PFSK-1 (cell line): ENCODE data around the gene CAMSAP2.

Experiments used
- POLR2AphosphoS5 ChIP-seq: IDR thresholded peaks from 2 replicates; pipeline ENCODE4 v1.6.1; 2012; ENCODE audit warnings: low read depth, mild to moderate bottlenecking, control low read depth, low read length, moderate library complexity
- SIN3A ChIP-seq: IDR thresholded peaks from 2 replicates; pipeline ENCODE4 v1.6.1; 2012; ENCODE audit warnings: mild to moderate bottlenecking, low read length, moderate library complexity, borderline replicate concordance; ENCODE audit not compliant: insufficient read depth
- TAF1 ChIP-seq: IDR thresholded peaks from 2 replicates; pipeline ENCODE4 v1.6.1; 2012; ENCODE audit warnings: low read length, control low read depth, borderline replicate concordance; ENCODE audit not compliant: insufficient read depth
- TF ChIP-seq, protein P1 (sequence below), 2 experiments: IDR thresholded peaks; 2 replicates each; pipeline versions ENCODE4 v1.6.1 to v1.8.0; 2011 to 2012; ENCODE audit warnings: low read depth in 2 of 2, low read length in 2 of 2, control low read depth in 1 of 2, inconsistent platforms in 1 of 2, mild to moderate bottlenecking in 1 of 2, moderate library complexity in 1 of 2; ENCODE audit not compliant: insufficient read depth in 1 of 2

- no peak for TF ChIP-seq POLR2AphosphoS5
- TF ChIP-seq SIN3A = no peak
- TF ChIP-seq, protein P1, sequence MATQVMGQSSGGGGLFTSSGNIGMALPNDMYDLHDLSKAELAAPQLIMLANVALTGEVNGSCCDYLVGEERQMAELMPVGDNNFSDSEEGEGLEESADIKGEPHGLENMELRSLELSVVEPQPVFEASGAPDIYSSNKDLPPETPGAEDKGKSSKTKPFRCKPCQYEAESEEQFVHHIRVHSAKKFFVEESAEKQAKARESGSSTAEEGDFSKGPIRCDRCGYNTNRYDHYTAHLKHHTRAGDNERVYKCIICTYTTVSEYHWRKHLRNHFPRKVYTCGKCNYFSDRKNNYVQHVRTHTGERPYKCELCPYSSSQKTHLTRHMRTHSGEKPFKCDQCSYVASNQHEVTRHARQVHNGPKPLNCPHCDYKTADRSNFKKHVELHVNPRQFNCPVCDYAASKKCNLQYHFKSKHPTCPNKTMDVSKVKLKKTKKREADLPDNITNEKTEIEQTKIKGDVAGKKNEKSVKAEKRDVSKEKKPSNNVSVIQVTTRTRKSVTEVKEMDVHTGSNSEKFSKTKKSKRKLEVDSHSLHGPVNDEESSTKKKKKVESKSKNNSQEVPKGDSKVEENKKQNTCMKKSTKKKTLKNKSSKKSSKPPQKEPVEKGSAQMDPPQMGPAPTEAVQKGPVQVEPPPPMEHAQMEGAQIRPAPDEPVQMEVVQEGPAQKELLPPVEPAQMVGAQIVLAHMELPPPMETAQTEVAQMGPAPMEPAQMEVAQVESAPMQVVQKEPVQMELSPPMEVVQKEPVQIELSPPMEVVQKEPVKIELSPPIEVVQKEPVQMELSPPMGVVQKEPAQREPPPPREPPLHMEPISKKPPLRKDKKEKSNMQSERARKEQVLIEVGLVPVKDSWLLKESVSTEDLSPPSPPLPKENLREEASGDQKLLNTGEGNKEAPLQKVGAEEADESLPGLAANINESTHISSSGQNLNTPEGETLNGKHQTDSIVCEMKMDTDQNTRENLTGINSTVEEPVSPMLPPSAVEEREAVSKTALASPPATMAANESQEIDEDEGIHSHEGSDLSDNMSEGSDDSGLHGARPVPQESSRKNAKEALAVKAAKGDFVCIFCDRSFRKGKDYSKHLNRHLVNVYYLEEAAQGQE (IDR thresholded peaks at IDR 0.05; ENCODE audit: insufficient read depth in 1 of 2, low read depth in 2 of 2, low read length in 2 of 2) = no peak
- TF ChIP-seq TAF1 = no peak
These were observed 165.1 kb downstream of the CAMSAP2 start for GRCh38 chr1:200903793-200904192.
